A673 (cell line): Measurements from ENCODE around the gene NOD1. TPM values are rescaled to one million over a fixed set of nuclear protein-coding genes. Genes with fewer than 3 reads are reported as not detected.

Experiments used
- BruUV-seq: library from RNA; stranded (reverse); fragments of 400-500 nt; replicated peaks from 2 replicates; lab custom pipeline; 2021; lab: Mats Ljungman, UMichigan
- CTCF ChIA-PET: fragments of 300-600 bp; sonication (Branson Sonifier 250); formaldehyde crosslinking; loops from one replicate; lab custom pipeline; 2022; ENCODE audit warnings: antibody characterized with exemption; lab: Charles Lee
- POLR2A ChIA-PET: fragments of 300-600 bp; sonication (Branson Sonifier 250); formaldehyde crosslinking; loops from one replicate; lab custom pipeline; 2022; ENCODE audit warnings: antibody characterized with exemption; ENCODE audit not compliant: low non-redundant PET; lab: Charles Lee
- DNase-seq: peaks from one replicate; pipeline ENCODE4 v3.0.0-alpha.2; 2015; ENCODE audit warnings: low spot score
- H3K27ac ChIP-seq: fragments of 200-600 bp; sonication (generic); 2 replicates; pipeline ENCODE4 v1.5.1; 2016; ENCODE audit warnings: mixed run types, low read depth, mild to moderate bottlenecking, mixed read lengths, antibody characterized with exemption, low read length; ENCODE audit not compliant: poor library complexity, severe bottlenecking
- H3K27me3 ChIP-seq: fragments of 200-600 bp; sonication (generic); replicated peaks from 2 replicates; pipeline ENCODE4 v1.6.1; 2017; ENCODE audit warnings: mixed run types, low read depth, mild to moderate bottlenecking, mixed read lengths, antibody characterized with exemption, low read length; ENCODE audit not compliant: insufficient read depth, poor library complexity
- H3K36me3 ChIP-seq: fragments of 200-600 bp; sonication (generic); 2 replicates; pipeline ENCODE4 v1.6.1; 2016; ENCODE audit warnings: mixed run types, mild to moderate bottlenecking, mixed read lengths, antibody characterized with exemption, low read length; ENCODE audit not compliant: insufficient read depth, poor library complexity, severe bottlenecking
- H3K4me1 ChIP-seq: fragments of 200-600 bp; sonication (generic); 2 replicates; pipeline ENCODE4 v1.6.1; 2017; ENCODE audit warnings: mixed run types, mild to moderate bottlenecking, mixed read lengths, antibody characterized with exemption, low read length; ENCODE audit not compliant: insufficient read depth, poor library complexity, severe bottlenecking
- H3K4me3 ChIP-seq: fragments of 200-600 bp; sonication (generic); 2 replicates; pipeline ENCODE4 v1.5.1; 2016; ENCODE audit warnings: low read depth, mixed run types, mild to moderate bottlenecking, mixed read lengths, low read length; ENCODE audit not compliant: poor library complexity, severe bottlenecking
- H3K9me3 ChIP-seq: fragments of 200-600 bp; sonication (generic); 2 replicates; pipeline ENCODE4 v1.6.1; 2016; ENCODE audit warnings: mixed run types, low read depth, mild to moderate bottlenecking, mixed read lengths, antibody characterized with exemption, low read length; ENCODE audit not compliant: poor library complexity, severe bottlenecking
- CTCF ChIP-seq: fragments of 300-800, 200-600 bp; sonication (generic); conservative IDR thresholded peaks from 2 replicates; pipeline ENCODE4 v1.5.1; 2017; ENCODE audit warnings: low read depth, mild to moderate bottlenecking, antibody characterized with exemption, low read length, moderate library complexity, mixed read lengths
- EZH2 ChIP-seq: fragments of 200-600 bp; sonication (generic); IDR thresholded peaks from 2 replicates; pipeline ENCODE4 v1.6.1; 2017; ENCODE audit warnings: borderline replicate concordance, low read depth, mild to moderate bottlenecking, mixed read lengths, antibody characterized with exemption, low read length; ENCODE audit not compliant: poor library complexity, severe bottlenecking
- intact Hi-C: fragments of 100-400 bp; cut with micrococcal nuclease; formaldehyde crosslinking; loops from one replicate; pipeline ENCODE4 v1.10.0; 2022; ENCODE audit not compliant: unreplicated experiment
- total RNA-seq: library from RNA; stranded (reverse); gene quantifications from 2 replicates; pipeline ENCODE4 v1.2.3, GENCODE V29; 2021

The NOD1 gene
- total RNA-seq, 1 experiment from 2014 or later, result 2.3 TPM

- H3K36me3 ChIP-seq, result no peaks in the 10 kb centered on the region
- DNase-seq, result no peak
- TF ChIP-seq EZH2, result no peak
- no peak for TF ChIP-seq CTCF
- intact Hi-C loops, result no loop called here
- ChIA-PET POLR2A (no interaction called here), CTCF (no interaction called here)
- no peak overlapping the region for H3K27ac ChIP-seq
- H3K4me3 ChIP-seq, result no peak overlapping the region
- H3K27me3 ChIP-seq, result no peaks in the 10 kb centered on the region
- H3K9me3 ChIP-seq, result no peaks in the 10 kb centered on the region
- H3K4me1 ChIP-seq, result no peaks in the 10 kb centered on the region
- no TSS peak for BruUV-seq
Observed at GRCh38 chr7:30434140-30434799, 44.3 kb downstream of the NOD1 start.

GRCh38 chr7:30433506-30433905 lies 45.1 kb downstream of the NOD1 start:
- intact Hi-C loops, result no loop called here
- Histone ChIP-seq H3K27ac (no peak overlapping the region), H3K4me3 (no peak overlapping the region), H3K27me3 (no peaks in the 10 kb centered on the region), H3K4me1 (no peaks in the 10 kb centered on the region), H3K36me3 (no peaks in the 10 kb centered on the region), H3K9me3 (no peaks in the 10 kb centered on the region)
- ChIA-PET POLR2A (no interaction called here), CTCF (no interaction called here)
- BruUV-seq, result no TSS peak
- TF ChIP-seq EZH2 (no peak), CTCF (no peak)
- no peak for DNase-seq

- intact Hi-C loops, result no loop called here
- DNase-seq, result no peak
- Histone ChIP-seq H3K27ac (no peak overlapping the region), H3K4me1 (no peaks in the 10 kb centered on the region), H3K9me3 (no peaks in the 10 kb centered on the region), H3K36me3 (no peaks in the 10 kb centered on the region), H3K27me3 (no peaks in the 10 kb centered on the region), H3K4me3 (no peak overlapping the region)
- BruUV-seq, result no TSS peak
- POLR2A ChIA-PET, result no interaction called here
- TF ChIP-seq CTCF (no peak), EZH2 (no peak)
- CTCF ChIA-PET, result no interaction called here
Observed at GRCh38 chr7:30433082-30433481, 45.5 kb downstream of the NOD1 start.
